Measurements from ENCODE around the gene AEBP1.

The AEBP1 gene

DNA sequence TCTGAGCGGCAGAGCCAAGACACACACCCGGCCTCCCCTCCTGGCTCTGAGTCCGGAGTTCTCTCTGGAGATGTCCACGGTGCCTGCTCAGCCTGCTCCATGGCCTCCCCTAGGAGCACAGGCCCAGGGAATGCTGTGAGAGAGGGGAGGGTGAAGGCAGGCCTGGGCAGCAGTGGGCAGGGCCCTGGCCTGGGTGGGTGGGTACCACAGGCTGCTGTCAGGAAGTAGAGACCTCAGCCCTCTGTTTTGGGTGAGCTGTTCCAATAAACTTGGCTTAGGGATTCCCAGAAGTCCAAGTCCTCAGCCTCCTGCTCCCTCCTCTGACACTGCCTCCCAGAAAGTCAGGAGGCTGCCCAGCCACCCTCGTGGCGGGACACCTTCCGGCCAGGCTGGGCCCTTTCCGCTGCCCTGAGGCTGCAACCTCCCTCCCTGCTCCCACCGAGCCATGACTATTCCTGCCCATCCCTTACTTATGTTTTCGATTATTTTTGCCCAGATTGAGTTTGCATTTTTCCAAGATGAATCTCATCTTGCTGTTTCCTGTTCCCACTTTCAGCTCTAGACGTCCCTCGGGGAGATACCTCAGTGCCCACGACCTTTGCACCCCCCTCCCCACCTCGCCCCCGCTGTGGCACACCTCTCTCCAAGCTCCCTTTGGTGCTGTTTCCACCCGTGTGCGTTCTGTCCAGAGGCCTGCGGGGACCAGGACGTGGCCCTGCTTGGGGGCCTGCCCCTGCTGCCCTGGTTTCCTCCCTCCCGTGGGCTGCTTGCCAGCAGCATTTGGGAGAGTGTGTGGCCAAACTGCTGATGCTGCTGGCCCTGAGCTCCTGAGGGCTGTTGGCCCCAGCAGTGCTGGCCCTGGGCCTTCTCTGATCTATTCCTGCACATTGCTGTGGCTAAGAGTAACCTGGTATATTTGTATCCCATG, 16.0 kb upstream of the AEBP1 start:
- DNase-seq, result no peak

DNA sequence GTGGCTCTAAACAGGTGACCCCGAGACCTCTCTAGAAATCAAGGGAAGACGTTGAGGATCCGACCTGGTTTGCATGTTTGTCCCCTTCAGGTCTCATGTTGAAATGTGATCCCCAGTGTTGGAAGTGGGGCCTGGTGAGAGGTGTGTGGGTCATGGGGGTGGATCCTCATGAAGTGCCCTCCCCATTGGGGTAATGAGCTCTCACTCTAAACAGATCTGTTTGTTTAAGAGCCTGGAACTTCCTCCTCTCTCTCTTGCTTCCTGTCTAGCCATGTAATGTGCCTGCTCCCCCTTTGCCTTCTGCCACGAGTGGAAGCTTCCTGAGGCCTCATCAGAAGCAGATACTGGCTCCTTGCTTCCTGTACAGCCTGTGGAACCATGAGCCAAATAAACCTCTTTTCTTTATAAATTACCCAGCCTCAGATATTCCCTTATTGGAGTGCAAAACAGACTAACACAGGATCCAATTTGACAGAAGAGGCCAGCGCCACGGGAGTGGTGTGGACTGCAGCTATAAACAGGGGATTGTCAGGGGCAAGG, 11.0 kb upstream of the AEBP1 start:
- no peak for DNase-seq

DNA sequence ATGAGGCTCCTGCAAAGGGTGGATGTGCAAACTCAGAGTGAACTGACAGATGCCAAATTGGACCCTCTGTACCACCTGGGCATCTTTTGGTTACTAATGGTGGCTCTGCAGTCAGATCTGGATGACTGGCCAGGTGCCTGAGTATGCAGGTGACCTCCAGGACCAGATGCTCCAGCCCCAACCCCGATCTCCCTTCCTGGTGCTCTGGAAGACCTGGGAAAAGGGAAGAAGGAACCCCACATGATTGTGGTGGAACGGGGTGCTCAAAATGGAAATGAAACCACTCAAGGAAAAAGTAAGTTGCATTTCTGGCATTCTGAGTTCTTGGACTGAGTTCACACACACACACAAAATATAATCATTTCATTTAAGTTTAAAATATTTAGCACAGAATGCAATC, 9.8 kb upstream of the AEBP1 start:
- no peak for DNase-seq

DNA sequence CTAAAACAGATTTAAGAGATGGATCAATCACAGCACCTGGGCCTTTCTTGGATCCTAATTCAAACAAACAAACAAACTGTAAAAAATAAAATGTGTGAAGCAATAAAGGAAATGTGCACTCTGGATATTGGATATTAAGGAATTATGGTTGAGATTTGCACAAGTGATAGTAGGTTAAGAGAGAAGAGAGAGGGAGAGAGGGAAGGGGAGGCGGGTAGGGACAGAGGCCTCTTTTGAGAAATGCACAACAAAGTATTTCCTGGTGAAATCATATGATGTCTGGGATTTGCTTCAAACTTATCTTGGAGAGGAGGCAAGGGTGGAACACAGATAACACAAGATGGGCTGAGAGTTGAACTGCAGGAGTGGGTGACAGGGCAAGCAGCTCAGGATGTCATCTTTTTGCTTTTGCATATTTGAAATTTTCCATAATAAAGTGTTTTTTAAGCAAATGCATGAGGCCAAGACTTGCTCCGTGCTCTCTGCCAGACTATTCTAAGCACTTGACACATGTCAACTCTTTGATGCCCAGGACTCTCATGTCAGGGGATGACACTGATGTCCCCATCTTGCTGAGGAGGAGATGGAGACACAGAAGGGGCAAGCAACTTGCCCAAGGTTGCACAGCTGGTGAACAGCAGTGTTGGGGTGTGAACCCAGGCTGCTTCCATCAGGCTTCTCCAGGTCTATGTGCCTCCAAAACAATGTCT, 9.1 kb upstream of the AEBP1 start:
- DNase-seq, result no peak

DNA sequence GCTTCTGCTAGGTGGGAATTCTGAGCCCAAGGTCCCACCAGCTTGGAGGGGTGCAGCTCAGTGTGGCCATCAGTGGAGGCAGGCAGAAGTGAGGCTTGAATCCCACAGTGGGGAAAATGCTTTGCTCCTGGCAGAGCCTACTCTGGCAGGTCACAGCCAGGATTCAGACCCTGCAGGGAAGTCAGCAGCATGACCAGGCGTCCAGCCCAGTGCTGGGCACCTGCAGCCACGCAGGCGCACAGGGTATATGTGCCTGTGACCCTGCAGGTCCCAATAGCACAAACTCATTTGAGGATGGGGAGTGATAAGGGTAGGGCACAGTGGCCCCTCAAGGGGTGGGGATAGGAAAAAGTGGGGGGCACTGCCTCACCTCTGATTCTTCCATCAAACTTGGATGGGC, 8.4 kb upstream of the AEBP1 start:
- no peak for DNase-seq

DNA sequence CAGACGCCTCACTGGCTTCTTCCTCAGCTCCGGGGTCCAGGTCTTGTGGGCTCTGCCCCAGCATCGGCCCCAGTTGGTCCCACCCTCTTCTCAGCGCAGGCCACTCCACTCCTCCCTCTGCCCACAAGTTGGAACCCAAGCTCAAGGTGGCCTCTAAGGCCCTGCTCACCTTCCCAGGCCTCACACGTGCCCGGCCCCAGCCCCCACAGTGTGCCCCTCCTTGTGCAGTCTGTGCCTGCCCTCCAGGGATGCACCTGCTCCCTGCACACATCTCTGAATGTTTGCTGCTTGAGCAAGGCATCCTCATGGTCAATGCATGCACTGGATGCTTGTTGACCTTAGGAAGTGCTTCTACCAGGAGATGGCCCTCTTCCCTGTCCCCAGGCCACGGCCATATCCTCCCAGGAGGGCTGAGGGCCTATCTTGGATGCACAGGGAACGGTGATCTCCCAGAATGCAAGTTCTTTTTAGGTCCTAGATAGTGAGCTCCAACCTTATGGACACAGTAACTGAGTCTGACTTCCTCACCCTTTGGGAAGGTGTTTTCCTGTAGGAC, 7.7 kb upstream of the AEBP1 start:
- DNase-seq, result no peak

DNA sequence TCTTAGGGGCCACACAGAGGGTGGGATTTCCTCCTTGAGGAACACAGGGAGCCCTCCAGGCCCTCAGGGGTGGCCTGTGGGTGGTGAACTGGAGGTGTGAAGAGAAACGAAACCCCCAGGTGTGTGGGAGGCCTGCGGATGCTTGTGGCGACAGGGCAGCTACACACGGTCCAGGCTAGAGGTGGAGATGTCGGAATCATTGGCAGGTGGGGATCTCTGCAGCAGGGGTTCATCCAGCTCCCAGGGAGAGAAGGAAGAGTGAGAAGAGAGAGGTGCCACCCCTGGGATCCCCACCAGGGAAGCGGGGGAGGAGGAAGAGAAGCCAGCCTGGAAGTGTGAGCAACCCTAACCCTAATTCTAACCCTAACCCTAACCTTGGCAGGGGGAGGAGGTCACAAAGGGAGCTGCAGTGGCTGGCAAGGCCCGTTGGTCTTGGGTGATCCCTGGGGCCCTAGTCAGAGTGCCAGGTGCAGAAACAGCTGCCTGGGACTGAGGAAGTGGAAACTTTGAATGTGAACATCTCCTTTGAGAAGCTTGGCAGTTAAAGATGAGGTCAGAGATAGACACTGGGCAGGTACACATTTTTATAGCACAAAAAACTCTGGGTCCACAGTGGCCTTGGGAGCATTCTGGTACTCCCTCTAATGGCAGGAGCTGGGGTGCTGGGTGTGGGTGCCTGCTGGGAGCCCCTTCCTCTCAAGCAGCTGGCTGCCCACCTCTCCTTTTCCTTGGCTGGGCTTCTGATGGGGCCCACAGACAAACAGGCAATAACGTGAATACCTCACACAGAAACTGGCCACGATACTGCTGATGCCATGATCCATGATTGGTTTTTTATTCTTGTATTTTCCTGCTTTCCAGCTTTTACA, 6.8 kb upstream of the AEBP1 start:
- no peak for DNase-seq

DNA sequence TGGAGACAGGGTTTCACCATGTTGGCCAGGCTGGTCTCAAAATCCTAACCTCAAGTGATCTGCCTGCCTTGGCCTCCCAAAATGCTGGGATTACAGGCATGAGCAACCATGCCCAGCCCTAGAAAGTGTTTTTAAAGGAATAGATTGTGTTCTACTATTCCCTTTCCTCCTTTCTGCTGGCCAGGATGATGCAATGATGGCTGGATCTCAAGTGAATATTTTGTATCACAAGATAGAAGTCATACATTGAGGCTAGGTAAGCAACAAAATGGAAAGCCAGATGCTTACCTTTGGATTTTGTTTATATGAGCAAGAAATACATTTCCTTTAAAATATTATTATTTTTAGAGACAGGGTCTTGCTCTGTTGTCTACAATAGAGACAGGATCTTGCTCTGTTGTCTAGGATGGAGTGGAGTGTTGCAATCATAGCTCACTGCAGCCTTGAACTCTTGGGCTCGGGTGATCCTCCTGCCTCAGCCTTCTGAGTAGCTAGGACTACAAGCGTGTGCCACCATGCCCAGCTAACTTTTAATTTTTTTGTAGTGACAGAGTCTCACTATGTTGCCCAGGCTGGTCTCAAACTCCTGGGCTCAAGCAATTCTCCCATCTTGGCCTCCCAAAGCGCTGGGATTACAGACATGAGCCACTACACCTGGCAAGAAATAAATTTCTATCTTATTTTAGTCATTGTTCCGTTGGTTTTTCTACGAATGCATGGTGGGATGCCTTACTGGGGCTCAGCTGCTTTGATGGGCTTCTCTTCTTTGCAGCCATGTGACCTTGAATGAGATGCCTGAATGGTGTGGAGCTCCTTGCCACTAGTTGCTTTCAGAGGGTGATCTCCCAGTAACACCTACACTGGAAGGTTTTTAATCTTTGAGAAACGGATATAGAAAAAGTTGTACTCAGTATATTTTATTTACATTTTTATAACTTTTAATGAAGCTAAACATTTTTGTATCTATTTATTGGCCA, 5.8 kb upstream of the AEBP1 start:
- no peak for DNase-seq

DNA sequence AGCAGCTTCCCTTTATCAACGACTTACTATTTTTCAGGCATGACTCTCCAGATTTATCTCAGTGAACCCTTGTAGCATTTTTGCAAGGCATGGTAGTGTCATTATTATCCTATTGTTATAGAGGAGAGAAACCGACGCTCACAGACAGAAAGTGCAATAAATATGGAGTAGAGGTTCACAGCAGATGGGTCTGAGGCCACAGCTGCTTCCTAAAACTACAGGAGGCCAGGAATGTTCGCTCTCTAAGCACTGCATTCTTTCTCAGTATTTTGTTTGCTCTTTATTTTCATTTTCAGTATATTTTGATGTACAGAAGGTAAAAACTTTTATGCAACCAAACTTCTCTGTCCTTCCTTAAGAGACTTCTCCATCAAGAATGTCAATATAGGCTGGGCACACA, 4.5 kb upstream of the AEBP1 start:
- DNase-seq, result no peak

DNA sequence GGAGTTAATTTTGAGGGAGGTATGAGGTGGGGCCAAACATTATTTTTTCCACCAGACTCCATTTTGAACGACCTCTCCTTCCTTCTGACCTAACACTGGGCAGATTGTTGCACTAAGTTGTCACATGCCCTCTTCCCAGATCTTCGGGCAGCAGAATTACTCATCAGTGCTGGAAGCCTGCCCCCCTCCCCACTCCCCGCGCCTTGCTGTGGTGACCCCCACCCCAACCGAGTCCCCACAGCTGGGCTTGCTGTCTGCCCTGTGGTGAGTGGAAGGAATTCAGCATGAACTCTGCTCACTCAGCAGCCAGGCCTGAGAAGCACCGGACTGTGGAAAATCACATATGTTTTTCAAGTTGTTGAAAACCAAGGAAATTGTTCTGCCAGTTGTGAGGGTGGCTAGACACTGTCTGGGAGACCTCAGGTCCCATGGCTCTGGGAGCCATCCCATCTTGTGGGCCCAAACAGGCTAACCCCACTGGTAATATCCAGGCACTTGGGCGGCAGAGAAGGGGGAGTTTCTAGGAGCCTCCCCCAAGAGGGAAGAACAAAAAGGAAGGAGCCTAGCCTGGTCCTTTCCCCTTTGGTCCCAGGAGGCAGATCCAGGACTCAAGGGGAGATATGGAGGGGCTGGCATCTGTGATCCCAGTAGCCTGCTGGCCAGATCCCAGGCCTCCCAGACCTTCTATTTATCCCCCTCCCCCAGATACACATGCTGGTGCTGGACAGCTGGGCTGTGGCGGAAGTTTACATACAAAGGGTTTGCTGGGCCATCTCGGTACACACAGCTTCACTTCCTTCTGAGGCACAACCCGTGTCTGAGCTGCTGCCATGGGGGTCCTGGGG, 3.5 kb upstream of the AEBP1 start:
- DNase-seq, result no peak

DNA sequence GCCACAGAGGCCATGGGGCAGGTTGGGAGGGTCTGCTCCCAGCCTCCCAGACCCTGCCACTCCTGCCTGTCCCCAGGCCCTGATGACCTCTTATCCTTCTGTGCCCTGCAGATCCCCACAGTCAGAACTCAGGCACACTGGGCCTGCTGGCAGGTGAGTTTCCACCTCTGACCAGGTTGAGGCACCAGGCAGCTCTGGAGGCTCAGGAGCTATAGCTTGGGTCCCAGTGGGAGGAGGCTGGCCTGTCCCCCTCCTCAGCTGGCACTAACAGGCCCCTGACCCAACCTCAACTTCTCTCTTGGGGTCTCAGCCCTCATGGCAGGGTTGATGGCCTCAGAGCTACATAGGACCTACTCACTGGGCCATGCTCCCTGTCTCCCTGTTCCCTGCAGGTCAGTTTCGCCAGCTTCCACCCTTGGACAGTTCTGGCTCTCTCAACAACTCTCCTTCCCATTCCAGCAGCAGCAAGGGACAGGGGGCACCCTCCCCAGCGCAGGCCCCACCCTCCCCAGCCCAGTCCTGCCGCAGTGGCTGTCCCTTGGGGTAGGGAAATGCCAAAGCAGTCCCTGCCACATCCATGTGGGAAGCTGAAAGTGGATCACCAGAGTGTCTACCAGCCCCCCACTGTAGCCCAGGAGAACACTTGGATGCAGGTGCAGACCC, 2.7 kb upstream of the AEBP1 start:
- DNase-seq, result no peak

DNA sequence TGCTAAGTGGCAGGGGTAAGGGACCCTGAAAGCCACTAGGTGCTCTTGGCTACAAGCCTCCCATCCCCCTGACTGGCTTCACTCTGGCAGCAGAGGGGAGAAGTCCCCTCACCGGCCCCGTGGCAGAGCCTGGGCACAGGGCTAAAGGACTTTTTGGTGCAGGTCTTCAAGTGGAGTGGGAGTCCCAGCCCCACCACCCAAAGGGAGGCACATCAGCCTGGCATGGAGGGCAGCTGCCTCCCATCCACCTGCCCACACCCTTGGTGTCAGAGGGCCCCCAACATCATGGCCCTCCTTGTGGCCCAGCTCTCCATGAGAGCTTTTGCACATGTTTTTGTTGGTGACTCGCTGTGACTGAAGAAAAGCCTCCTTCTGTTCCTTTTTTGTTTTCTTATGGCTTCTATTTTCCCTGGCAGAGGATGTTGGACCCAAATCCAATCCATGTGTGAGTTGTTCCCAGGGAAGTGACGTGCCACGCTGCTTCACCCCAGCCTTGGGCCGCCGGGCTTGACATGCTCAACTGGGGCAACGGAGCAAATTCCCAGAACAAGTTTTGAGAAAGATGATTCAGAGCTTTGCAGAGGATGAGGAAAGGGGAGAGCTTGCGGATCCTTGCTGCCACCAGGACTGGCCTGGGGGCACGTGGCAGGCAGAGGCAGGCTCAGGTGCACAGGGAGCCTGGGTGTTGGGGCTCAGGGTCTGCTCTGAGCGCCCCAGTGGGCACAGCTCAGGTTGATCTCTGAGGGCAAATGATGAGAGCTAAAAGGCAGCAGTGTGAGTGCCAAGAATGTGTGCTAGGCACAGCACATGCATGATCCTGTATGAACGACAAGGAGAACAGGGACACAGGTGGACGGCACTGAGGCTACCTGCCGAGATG, 1.9 kb upstream of the AEBP1 start:
- no peak for DNase-seq

DNA sequence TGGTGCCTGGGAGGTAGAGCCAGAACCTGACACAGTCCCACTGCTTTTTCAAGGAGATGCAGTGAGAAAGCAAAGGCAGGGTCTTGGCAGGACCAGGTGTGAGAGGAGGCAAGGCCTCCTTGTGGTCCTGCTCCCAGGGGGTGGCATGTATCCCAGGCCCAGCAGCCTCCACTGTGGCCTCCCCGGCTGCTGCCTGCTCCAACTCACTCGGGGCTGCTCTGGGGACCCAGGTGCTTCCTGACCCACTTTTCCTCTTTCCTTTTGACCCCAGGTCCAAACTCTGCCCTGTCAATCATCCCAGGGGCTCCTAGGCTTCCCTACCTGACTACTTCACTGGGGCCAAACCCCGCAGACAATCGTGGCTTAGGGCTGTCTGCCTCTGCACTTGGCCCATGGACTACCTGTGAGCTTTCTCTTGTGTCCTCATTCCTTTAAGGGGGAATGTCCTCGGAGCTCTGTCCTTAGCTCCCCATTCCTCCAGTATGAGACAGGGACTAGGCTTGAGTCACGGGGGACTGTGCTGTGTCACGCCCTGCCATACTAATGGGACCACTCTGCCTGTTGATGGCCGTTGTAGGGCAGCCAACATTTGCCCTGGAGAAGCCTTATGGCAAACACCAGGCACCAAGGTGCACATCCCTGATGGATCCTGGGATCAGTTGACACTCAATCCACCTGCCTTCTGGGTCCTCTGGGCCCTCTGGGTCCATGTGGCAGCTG, 1.1 kb upstream of the AEBP1 start:
- DNase-seq, result no peak

DNA sequence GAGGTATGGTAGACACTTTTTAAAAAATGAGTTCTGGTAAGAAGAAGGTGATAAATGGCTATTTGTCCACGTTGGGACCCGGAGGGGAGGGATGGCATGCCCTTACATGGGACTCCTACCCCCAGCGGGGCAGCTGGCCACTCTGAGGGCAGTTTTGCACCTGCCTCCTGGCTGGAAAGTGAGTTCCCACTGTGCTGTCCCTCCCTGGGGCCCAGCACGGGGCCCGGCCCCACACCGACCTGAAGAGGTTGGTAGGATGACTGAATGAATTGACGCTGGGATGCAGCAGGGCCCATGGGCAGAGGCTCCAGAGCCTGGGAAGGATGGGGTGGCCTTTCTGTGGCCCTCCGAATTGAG, 601 bp upstream of the AEBP1 start:
- DNase-seq, result no peak

DNA sequence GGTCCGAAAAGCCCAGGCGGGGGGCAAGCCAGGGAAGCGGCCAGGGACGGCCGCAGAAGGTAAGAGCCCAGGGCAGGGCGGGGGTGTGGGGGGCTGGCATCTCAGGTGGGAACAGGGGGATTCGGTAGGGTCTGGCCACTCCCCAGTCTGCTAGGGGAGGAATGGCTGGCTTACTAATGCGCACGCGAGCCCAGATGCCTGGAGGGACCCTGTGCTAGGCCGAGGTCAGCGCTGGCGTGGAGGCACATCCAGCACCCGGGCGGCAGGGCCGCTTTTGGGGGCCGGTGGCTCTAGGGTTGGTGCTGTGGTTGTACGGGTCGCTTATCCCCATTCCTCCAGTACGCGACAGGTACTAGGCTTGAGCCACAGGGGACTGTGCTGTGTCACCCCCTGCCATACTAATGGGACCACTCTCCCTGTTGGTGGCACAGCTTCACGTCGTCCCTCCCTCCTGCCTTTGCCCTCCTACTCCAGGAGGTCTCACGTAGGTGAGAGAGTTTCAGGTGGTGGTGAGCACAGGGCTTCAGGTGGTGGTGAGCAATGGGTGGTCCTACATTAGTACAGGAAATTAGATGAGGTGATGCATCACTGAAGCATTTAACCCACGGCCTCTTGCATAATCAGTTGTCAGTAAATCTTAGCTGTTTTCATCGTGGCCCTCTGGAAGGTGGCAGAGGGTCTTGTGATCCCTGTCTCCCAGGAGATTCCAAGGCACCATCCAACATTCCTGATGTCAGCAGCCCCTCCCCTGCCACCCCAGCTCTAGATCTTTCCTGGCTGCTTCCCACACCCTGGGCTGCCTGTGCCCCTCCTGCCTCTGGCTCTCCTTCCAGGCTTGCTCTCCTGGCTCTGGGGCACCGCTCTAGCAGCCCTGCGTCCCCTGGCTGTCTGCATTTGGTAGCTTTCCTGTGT, 971 bp downstream of the AEBP1 start:
- no peak for DNase-seq

DNA sequence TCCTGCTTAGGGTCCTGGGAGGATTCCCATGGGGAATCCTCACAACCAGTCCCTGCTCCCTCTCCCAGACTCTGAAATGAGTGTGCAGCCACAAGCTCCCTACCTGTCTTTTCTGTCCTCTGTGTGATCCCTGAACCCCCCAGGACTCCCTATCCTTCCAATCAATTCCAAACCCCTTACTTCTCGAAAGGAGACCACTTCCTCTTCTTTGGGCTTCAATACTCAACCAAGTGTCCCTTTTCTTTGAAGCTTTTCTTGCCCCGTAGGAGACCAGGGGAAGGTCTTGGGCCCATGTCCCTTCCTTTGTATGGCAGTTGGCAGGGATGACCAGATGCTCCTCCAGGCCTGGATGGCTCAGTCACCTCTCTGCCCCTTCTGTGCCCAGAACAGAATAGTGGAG, 1.7 kb downstream of the AEBP1 start:
- DNase-seq, result no peak
